HCT116 (cell line): ENCODE measurements around the gene UBXN10. TPM values are rescaled to one million over a fixed set of nuclear protein-coding genes. Genes with fewer than 3 reads are reported as not detected.

ENCODE experiments used
- ATAC-seq: fragments of 200-7000 bp; cut with Tn5 transposase; 2 replicates; pipeline ENCODE4 v1.9.1; 2020; ENCODE audit warnings: mild to moderate bottlenecking, moderate library complexity
- BruUV-seq: library from RNA; stranded (reverse); fragments of 400-500 nt; replicated peaks from 2 replicates; lab custom pipeline; 2021; lab: Mats Ljungman, UMichigan
- CTCF ChIA-PET: fragments of 300-600 bp; sonication (Branson Sonifier 250); formaldehyde crosslinking; loops from one replicate; lab custom pipeline; 2021; ENCODE audit warnings: antibody characterized with exemption; lab: Charles Lee
- POLR2A ChIA-PET: fragments of 300-600, 350-600 bp; sonication (Branson Sonifier 250); formaldehyde crosslinking; loops from one replicate; lab custom pipeline; 2021; ENCODE audit warnings: antibody characterized with exemption; lab: Charles Lee
- RAD21 ChIA-PET, 2 experiments: fragments of 300-600 bp; sonication (Branson Sonifier 250); formaldehyde crosslinking; loops; one replicate each; lab custom pipeline; 2023; ENCODE audit warnings: low total read pairs in 2 of 2; ENCODE audit not compliant: uncharacterized antibody in 2 of 2, unreplicated experiment in 2 of 2, low non-redundant PET in 1 of 2; lab: Charles Lee
- DNase-seq: peaks from one replicate; pipeline ENCODE4 v3.0.0-alpha.2; 2010; ENCODE audit warnings: low read depth, low spot score
- H2AFZ ChIP-seq: fragments of 200-600 bp; shearing (Covaris generic), sonication (generic); 2 replicates; pipeline ENCODE4 v1.6.1; 2017; ENCODE audit warnings: low read depth, mixed run types, mixed read lengths, antibody characterized with exemption, low read length; ENCODE audit not compliant: poor library complexity, severe bottlenecking
- H3K27ac ChIP-seq: 2 replicates; pipeline ENCODE4 v1.5.1; 2012; ENCODE audit warnings: low read depth, low read length
- H3K27me3 ChIP-seq: fragments of 200-600 bp; sonication (generic); 2 replicates; pipeline ENCODE4 v1.6.1; 2016; ENCODE audit warnings: mixed run types, low read length, mixed read lengths; ENCODE audit not compliant: insufficient read depth
- H3K36me3 ChIP-seq, 2 experiments: fragments of 200-500 bp in 1 of 2; fragments of 200-600 bp in 1 of 2; sonication (Bioruptor generic) in 1 of 2; sonication (generic) in 1 of 2; 2 replicates each; pipeline versions ENCODE4 v1.5.1 to v1.6.1; 2014 to 2016; ENCODE audit warnings: low read length in 2 of 2, inconsistent platforms in 1 of 2, mixed read lengths in 1 of 2, mixed run types in 1 of 2; ENCODE audit not compliant: insufficient read depth in 2 of 2, control insufficient read depth in 1 of 2
- H3K4me1 ChIP-seq, 2 experiments: fragments of 200-600 bp in 1 of 2; sonication (generic) in 1 of 2; 2 replicates each; pipeline versions ENCODE4 v1.5.1 to v1.6.1; 2012 to 2017; ENCODE audit warnings: low read length in 2 of 2, inconsistent platforms in 1 of 2, mild to moderate bottlenecking in 1 of 2, mixed read lengths in 1 of 2, mixed run types in 1 of 2, moderate library complexity in 1 of 2; ENCODE audit not compliant: insufficient read depth in 2 of 2, control insufficient read depth in 1 of 2
- H3K4me2 ChIP-seq: fragments of 200-600 bp; sonication (generic); 2 replicates; pipeline ENCODE4 v1.6.1; 2017; ENCODE audit warnings: mixed run types, low read length, mixed read lengths
- H3K4me3 ChIP-seq, 2 experiments: fragments of 200-600 bp in 1 of 2; sonication (generic) in 1 of 2; replicated peaks in 1 of 2; 2 replicates each; pipeline ENCODE4 v1.5.1; 2011 to 2016; ENCODE audit warnings: low read length in 2 of 2, control low read depth in 1 of 2, low read depth in 1 of 2, mild to moderate bottlenecking in 1 of 2, mixed read lengths in 1 of 2, mixed run types in 1 of 2
- H3K79me2 ChIP-seq: fragments of 200-600 bp; sonication (generic); 2 replicates; pipeline ENCODE4 v1.6.1; 2017; ENCODE audit warnings: mild to moderate bottlenecking, mixed run types, low read length, moderate library complexity, mixed read lengths; ENCODE audit not compliant: insufficient read depth
- H3K9ac ChIP-seq: fragments of 200-600 bp; sonication (generic); 2 replicates; pipeline ENCODE4 v1.6.1; 2016; ENCODE audit warnings: low read length, mixed read lengths
- H3K9me2 ChIP-seq: fragments of 200-600 bp; sonication (generic), shearing (Covaris generic); 2 replicates; pipeline ENCODE4 v1.6.1; 2017; ENCODE audit warnings: mixed run types, mild to moderate bottlenecking, moderate library complexity; ENCODE audit not compliant: insufficient read depth
- H3K9me3 ChIP-seq, 2 experiments: fragments of 200-500 bp in 1 of 2; fragments of 200-600 bp in 1 of 2; sonication (Bioruptor generic) in 1 of 2; sonication (generic) in 1 of 2; 2 replicates each; pipeline ENCODE4 v1.6.1; 2014 to 2017; ENCODE audit warnings: low read length in 2 of 2, mixed read lengths in 2 of 2, inconsistent platforms in 1 of 2, low read depth in 1 of 2, mild to moderate bottlenecking in 1 of 2, mixed run types in 1 of 2, moderate library complexity in 1 of 2; ENCODE audit not compliant: control insufficient read depth in 1 of 2, insufficient read depth in 1 of 2
- H4K20me1 ChIP-seq: fragments of 200-600 bp; sonication (generic), shearing (Covaris generic); 2 replicates; pipeline ENCODE4 v1.6.1; 2017; ENCODE audit warnings: mixed run types, mild to moderate bottlenecking, moderate library complexity; ENCODE audit not compliant: insufficient read depth
- CBX3 ChIP-seq: IDR thresholded peaks from 2 replicates; pipeline ENCODE4 v1.6.1; 2012; ENCODE audit warnings: low read depth
- CTCF ChIP-seq, 3 experiments: fragments of 200-600 bp in 1 of 3; sonication (generic) in 1 of 3; IDR thresholded peaks in 2 of 3; conservative IDR thresholded peaks in 1 of 3; 2 replicates each; pipeline ENCODE4 v1.5.1; 2012 to 2017; ENCODE audit warnings: low read depth in 2 of 3, low read length in 2 of 3, antibody characterized with exemption in 1 of 3, borderline replicate concordance in 1 of 3, control low read depth in 1 of 3, mild to moderate bottlenecking in 1 of 3, mixed read lengths in 1 of 3, mixed run types in 1 of 3, moderate library complexity in 1 of 3; ENCODE audit not compliant: insufficient read depth in 1 of 3
- EGR1 ChIP-seq: IDR thresholded peaks from 2 replicates; pipeline ENCODE4 v1.6.1; 2012; ENCODE audit warnings: low read depth
- ELF1 ChIP-seq: IDR thresholded peaks from 2 replicates; pipeline ENCODE4 v1.6.1; 2012; ENCODE audit warnings: low read depth, borderline replicate concordance
- FOSL1 ChIP-seq: IDR thresholded peaks from 2 replicates; pipeline ENCODE4 v1.6.1; 2012; ENCODE audit warnings: low read depth
- JUND ChIP-seq: IDR thresholded peaks from 2 replicates; pipeline ENCODE4 v1.6.1; 2012
- MAX ChIP-seq: IDR thresholded peaks from 2 replicates; pipeline ENCODE4 v1.6.1; 2012
- POLR2A ChIP-seq: IDR thresholded peaks from 2 replicates; pipeline ENCODE4 v1.7.0; 2011; ENCODE audit warnings: borderline replicate concordance; ENCODE audit not compliant: insufficient read depth, insufficient read length; ENCODE audit errors: extremely low read depth
- POLR2AphosphoS5 ChIP-seq: IDR thresholded peaks from 2 replicates; pipeline ENCODE4 v1.6.1; 2011; ENCODE audit warnings: mild to moderate bottlenecking, low read depth, low read length, moderate library complexity
- RAD21 ChIP-seq: IDR thresholded peaks from 2 replicates; pipeline ENCODE4 v1.6.1; 2012; ENCODE audit warnings: low read depth, mild to moderate bottlenecking
- SP1 ChIP-seq: IDR thresholded peaks from 2 replicates; pipeline ENCODE4 v1.6.1; 2012; ENCODE audit warnings: low read depth
- SRF ChIP-seq: IDR thresholded peaks from 2 replicates; pipeline ENCODE4 v1.6.1; 2012; ENCODE audit warnings: low read depth
- YY1 ChIP-seq: IDR thresholded peaks from 2 replicates; pipeline ENCODE4 v1.6.1; 2011; ENCODE audit warnings: low read length, low read depth, moderate library complexity, mild to moderate bottlenecking; ENCODE audit not compliant: insufficient replicate concordance; ENCODE audit errors: extremely low read depth
- ZBTB33 ChIP-seq: IDR thresholded peaks from 2 replicates; pipeline ENCODE4 v1.6.1; 2011; ENCODE audit warnings: mild to moderate bottlenecking, low read length, moderate library complexity; ENCODE audit not compliant: insufficient replicate concordance; ENCODE audit errors: extremely low read depth
- ZFX ChIP-seq: fragments of 450-650 bp; IDR thresholded peaks from 2 replicates; pipeline ENCODE4 v1.6.1; 2017
- intact Hi-C: fragments of 100-400 bp; cut with micrococcal nuclease; formaldehyde crosslinking; loops from 2 replicates; pipeline ENCODE4 v1.10.0; 2022
- total RNA-seq: library from RNA; stranded (reverse); gene quantifications from one replicate; pipeline ENCODE4 v1.2.1, GENCODE V29; 2021; ENCODE audit not compliant: unreplicated experiment
- TF ChIP-seq, protein P1 (sequence below): IDR thresholded peaks from 2 replicates; pipeline ENCODE4 v1.6.1; 2012

Gene UBXN10
- total RNA-seq, 1 experiment from 2014 or later: not detected

- TF ChIP-seq CTCF (IDR thresholded peaks at IDR 0.05 in 2 of 3, conservative IDR thresholded peaks at IDR 0.05 in 1 of 3; ENCODE audit: borderline replicate concordance in 1 of 3, insufficient read depth in 1 of 3, low read depth in 2 of 3, low read length in 2 of 3) (no peak), EGR1 (no peak), ELF1 (no peak), MAX (no peak), CBX3 (no peak), YY1 (no peak), POLR2AphosphoS5 (no peak), JUND (no peak), ZFX (no peak), SRF (no peak)
- TF ChIP-seq, protein P1, sequence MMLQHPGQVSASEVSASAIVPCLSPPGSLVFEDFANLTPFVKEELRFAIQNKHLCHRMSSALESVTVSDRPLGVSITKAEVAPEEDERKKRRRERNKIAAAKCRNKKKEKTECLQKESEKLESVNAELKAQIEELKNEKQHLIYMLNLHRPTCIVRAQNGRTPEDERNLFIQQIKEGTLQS: no peak
Observed at GRCh38 chr1:20179371-20180128, 6.3 kb upstream of the UBXN10 start (continued).

- Histone ChIP-seq H2AFZ (no peak overlapping the region), H3K9ac (no peak overlapping the region), H3K9me3 (no peaks in the 10 kb centered on the region), H3K9me2 (no peaks in the 10 kb centered on the region), H3K79me2 (no peaks in the 10 kb centered on the region), H3K27me3 (no peaks in the 10 kb centered on the region), H3K36me3 (no peaks in the 10 kb centered on the region), H4K20me1 (no peaks in the 10 kb centered on the region), H3K4me3 (no peak overlapping the region), H3K4me2 (no peak overlapping the region), H3K4me1 (no peaks in the 10 kb centered on the region), H3K27ac (no peak overlapping the region)
- DNase-seq (no peak), ATAC-seq (no peak)
- no TSS peak for BruUV-seq
- ChIA-PET CTCF (no interaction called here), RAD21 (interaction anchor here in 1 of 2 experiments (0.6 kb wide), 1 partner anchor 160 kb away, joined by 3 read pairs; no protein-coding TSS in a partner anchor), POLR2A (no interaction called here)
- intact Hi-C loops: no loop called here
- TF ChIP-seq SRF (no peak), SP1 (no peak), POLR2A (no peak), RAD21 (no peak), FOSL1 (no peak), YY1 (no peak), ZBTB33 (no peak), CTCF (IDR thresholded peaks at IDR 0.05 in 2 of 3, conservative IDR thresholded peaks at IDR 0.05 in 1 of 3; ENCODE audit: borderline replicate concordance in 1 of 3, insufficient read depth in 1 of 3, low read depth in 2 of 3, low read length in 2 of 3) (no peak)
- TF ChIP-seq, protein P1: no peak
Observed at GRCh38 chr1:20180129-20180843, 5.6 kb upstream of the UBXN10 start.
